GM12875 (cell line): ENCODE data around the gene SERPINB6.

Experiments used
- H3K4me3 ChIP-seq: one replicate; pipeline ENCODE4 v1.5.1; 2011; ENCODE audit warnings: low read depth, low read length, control low read depth
- TF ChIP-seq, protein P1 (sequence below): IDR thresholded peaks from 2 replicates; pipeline ENCODE4 v1.5.1; 2011; ENCODE audit warnings: low read depth, mild to moderate bottlenecking, control low read depth, inconsistent platforms, low read length, moderate library complexity, borderline replicate concordance; ENCODE audit not compliant: insufficient read depth

Gene SERPINB6

DNA sequence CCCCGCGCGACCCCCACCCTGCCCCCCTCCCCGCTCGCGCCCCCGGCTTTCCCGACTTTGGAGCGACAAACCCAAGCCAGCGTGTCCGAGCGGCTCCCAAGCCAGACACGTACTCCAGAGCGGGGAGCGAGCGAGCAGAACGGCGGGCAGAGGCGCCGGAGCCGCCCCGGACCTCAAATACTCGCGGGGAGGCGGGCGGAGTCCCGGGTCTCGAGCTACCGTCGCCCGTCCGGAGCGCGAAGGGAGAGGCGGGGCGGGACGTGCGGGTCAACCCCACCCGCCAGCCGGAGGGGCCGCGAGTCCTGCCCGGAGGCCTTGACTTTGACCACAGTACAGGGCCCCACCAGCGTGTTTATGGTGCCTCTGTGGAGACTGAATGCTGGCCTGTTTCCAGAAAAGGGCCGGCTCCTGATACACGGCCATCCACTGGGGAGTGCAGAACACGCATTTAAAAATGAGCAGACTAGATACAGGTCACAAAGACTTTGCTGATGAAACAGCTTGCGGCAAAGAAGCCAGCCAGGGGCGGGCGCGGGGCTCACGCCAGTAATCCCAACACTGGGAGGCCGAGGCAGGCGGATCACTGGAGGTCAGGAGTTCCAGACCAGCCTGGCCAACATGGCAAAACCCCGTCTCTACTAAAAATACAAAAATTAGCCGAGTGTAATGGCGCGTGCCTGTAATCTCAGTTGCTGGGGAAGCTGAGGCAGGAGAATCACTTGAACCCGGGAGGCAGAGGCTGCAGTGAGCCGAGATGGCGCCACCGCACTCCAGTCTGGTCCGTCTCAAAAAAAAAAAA is at the start of gene SERPINB6:
TSS of gene SERPINB6 (minus strand) at position 148 of the 799 bp plus-strand sequence. CDS start 12,235 bp downstream, outside the sequence.
- no peak within 1 kb of the TSS for H3K4me3 ChIP-seq
- TF ChIP-seq, protein P1, sequence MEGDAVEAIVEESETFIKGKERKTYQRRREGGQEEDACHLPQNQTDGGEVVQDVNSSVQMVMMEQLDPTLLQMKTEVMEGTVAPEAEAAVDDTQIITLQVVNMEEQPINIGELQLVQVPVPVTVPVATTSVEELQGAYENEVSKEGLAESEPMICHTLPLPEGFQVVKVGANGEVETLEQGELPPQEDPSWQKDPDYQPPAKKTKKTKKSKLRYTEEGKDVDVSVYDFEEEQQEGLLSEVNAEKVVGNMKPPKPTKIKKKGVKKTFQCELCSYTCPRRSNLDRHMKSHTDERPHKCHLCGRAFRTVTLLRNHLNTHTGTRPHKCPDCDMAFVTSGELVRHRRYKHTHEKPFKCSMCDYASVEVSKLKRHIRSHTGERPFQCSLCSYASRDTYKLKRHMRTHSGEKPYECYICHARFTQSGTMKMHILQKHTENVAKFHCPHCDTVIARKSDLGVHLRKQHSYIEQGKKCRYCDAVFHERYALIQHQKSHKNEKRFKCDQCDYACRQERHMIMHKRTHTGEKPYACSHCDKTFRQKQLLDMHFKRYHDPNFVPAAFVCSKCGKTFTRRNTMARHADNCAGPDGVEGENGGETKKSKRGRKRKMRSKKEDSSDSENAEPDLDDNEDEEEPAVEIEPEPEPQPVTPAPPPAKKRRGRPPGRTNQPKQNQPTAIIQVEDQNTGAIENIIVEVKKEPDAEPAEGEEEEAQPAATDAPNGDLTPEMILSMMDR = no peak

GRCh38 chr6:3019749-3020320 is 48.5 kb upstream of the SERPINB6 start:
- TF ChIP-seq, protein P1 = no peak
- H3K4me3 ChIP-seq = no peak overlapping the region

DNA sequence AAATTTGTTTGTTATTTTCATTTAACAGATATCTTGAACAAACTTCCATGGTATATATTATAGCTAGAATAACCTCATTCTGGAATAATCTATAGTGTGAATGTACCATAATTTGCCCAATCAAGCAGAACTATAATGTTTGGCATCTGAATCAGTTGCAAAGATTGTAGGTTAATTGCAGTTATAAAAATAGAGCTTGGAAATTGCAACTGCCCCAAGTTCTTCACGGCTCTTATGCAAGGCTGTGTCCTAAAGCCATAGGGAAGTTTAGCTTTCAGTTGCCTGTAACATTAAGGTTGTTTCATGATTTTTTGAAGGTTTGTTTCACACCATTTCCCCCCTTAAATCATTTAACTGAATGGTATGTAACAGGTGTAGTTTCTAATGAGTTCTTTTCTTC is 47.7 kb upstream of the SERPINB6 start:
- TF ChIP-seq, protein P1 = no peak
- no peak overlapping the region for H3K4me3 ChIP-seq

DNA sequence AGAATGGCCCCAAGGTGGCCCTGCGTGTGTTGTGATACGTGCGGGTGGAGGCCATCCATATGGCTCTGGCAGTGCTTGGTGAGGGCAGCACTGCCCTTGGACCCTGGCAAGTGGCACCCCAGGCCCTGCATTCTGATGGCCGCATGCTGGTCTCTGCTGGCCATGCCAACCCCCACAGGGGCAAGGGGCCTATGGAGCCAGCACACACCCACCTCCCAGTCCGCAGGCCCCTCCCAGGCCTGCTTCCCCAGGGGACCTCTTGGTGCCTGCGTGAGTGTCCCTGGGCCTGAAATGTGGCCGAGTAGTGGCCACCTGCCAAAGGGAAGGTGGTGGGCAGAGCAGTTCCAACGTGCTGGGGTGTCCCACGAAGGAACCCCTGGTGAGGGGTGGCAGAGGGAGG is 45.9 kb upstream of the SERPINB6 start:
- TF ChIP-seq, protein P1 = no peak

DNA sequence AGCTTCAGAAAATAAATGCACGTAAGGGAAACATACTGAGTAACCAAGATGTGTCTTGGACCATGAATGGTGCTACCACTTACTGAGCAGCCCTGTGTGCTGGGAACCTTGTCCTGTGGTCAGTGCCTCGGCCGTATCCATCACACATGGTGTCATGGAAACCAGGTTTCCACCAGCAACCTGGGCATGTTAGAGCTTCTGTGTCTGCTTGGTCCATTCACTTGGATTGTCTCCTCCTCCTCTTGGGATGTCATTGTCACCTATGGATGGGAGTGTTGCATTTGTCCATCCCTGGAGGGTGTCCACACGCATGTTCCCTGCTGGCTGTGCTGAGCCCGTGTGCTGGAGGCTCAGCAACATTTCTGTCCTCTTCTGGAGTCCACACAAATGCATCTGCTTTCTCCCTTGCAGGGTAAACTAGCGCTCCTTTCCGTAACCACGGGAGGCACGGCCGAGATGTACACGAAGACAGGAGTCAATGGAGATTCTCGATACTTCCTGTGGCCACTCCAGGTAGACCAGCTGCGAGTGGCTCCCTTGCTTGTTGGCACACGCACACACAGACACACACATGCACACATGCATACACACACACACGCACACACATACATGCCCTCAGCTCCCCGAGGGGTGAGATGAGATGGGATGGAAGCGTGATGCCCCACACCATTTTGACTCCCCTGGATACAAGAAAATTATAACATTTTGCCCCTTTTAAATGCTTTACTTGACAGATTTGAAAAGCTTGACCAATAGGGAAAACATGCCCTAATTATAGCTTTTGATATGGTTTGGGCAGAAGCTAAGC is 45.3 kb upstream of the SERPINB6 start:
- TF ChIP-seq, protein P1 = no peak
- no peak overlapping the region for H3K4me3 ChIP-seq

More for the DNA sequence above, 45.9 kb upstream of the SERPINB6 start:
- H3K4me3 ChIP-seq = no peak overlapping the region

DNA sequence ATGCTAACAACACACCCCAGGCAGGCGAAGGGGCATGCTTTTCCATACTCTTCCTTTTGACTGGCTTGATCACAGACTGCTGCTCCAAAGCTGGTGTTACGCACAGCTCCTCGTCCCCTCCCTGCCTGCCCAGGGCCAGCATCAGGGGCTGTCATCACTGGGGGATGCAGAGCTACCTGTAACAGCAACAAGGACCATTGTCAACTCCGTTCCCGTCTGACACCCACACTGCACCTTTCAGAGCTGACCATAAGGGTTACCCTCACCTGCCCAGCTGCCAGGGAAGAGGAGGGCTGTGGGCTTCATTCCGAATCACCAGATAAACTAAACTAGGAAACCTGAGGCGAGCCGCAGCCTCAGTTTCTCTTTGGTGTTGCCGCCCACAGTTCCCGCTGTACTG is 43.8 kb upstream of the SERPINB6 start:
- H3K4me3 ChIP-seq = no peak overlapping the region
- TF ChIP-seq, protein P1 = no peak
